Skin of body (tissue), 2 donors: ENCODE measurements around the gene TTC7B. TPM values are rescaled to one million over a fixed set of nuclear protein-coding genes. Genes with fewer than 3 reads are reported as not detected.

Experiments
- DNase-seq: peaks from one replicate; lab custom pipeline; 2025; lab: John Stamatoyannopoulos, UW
- total RNA-seq: library from RNA; depleted of rRNA; stranded (reverse); fragments of >200 nt; gene quantifications from one replicate; pipeline ENCODE4 v1.2.3, GENCODE V29; 2014

TTC7B gene
- total RNA-seq, 1 donor from 2014 or later = 15.9 TPM

DNA sequence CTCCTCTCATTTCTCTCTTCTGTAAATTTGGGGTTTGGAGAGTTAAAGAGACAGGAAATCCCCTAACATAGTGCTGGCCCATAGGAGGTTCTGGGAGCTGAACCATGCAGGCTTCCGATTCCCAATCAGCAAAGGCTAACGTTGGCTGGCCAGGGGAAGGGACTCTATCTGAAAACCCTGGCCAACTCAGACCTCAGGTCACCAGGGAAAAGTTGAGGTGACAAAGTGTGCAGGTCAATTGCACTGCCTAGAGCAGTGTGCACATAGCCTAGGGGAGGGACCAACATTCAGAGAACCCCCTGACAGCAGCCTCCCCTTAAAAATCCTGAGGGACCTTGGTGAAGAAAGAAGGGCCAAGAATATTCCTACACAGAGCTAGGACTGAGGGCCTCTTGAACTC, 38.9 kb downstream of the TTC7B start:
- DNase-seq = no peak

DNA sequence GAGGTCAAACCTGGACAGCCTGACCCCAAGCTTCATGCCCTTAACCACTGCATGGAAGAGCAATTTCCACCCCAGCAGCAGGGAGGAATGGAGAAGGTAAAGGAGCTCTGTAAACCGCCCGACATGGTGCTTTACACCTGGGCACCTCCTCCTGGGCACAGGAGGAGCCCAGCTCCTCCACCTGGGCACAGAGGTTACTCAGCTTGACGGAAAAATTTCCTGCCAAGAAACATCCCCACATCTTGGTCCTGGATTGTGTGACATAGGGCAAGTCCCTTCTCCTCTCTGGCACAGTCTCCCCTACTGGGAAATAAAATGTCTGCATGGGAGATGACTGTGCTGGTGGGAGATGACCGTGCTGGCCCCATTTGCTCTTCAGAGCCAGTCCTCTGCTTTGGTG, 40.8 kb downstream of the TTC7B start:
- DNase-seq = no peak

DNA sequence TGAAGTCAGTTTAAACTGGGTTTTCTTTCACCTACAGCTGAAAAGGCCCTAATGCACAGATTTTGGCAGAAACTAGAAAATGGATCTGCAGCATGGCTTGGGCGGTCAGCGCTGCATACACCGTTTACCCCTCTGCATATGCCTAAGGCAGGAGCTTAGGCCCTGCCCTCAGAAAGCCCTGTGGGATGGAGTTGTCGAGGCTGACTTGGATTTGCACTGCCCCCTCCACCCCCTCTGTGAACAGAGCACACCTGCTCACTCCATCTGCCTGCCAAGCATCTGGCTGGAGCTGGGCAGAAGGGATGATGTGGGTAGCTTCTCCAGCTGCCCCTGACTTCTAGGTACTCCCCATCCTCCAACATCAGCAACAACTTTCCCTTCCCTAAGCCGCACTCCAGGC, 41.9 kb downstream of the TTC7B start:
- DNase-seq = no peak

DNA sequence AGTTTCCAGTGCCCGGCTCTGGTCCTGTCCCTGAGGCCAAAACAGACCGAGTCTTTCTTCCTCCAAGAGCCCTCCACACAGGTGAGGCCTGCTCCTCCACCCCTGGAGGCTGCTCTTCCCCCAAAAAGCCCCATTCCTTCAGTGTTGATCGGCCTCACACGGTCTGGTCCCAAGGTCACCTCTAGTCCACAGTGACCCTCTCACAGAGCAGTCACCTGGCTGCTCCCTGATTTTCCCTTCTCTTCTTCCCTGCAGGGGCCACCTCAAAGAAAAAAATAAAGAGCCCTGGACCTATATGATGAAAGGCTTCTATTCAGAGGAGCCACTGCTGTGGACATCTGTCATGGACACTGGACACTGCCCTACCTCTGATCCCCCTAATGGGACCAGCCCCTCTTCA, 42.5 kb downstream of the TTC7B start:
- no peak for DNase-seq

DNA sequence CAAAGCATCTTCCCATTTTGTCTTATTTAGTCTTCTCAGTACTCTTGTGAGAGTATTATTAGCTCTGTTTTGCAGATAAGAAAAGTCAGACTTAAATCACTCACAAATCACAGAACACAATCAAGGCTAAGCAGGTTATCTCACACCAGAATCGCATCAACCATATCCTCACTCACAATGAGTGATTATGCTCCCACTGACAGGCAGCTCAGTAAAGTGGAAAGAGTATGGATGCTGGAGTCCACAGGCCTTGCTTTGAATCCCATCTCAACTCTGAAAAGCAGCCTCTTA, 43.1 kb downstream of the TTC7B start:
- no peak for DNase-seq

DNA sequence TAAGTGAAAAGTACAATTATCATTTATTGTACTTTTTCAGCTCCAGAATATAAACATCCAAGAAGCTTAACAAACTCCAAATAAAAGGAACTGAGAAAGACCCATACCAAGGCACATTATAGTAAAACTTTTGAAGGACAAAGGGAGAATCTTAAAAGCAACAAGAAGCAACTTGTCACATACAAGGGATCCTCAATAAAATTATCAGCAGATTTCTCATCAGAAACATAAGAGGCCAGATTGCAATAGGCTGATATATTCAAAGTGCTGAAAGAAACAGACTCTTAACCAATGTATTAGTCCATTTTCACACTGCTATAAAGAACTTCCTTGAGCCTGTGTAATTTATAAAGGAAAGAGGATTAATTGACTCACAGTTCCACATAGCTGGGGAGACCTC, 48.3 kb downstream of the TTC7B start:
- DNase-seq = no peak

DNA sequence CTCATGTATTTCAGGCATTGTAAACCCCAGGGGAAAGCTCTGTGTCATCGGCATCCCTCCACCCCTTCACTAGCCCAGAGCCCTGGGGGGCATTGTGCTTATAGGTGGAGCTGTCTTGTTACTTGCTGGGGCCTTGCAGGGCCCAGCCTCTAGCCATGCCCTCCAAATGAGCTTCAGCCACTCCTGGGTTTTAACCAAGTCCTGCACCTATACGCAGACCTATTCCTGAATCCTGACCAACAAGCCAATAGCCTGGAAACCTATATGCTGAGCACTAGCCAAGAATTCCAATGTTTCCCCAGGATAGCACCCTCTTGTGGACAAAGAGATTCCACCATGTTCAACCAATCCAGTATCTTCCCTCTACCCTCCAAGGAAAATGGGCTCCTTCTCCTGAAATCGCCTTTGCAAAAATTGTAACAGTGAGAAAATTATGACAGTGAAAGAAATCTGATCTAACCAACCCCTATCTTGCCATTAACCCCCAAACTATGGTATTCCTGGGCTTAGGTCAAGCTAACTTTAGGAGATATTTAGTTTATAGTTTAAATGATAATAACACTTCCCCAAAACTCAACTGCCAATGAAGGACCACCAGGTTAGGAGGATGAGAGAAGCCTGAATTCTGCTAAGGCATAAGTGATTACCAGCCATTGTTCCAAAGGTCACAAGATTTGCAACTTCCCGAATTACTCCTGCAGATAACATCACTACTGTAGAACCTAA, 55.5 kb downstream of the TTC7B start:
- no peak for DNase-seq

DNA sequence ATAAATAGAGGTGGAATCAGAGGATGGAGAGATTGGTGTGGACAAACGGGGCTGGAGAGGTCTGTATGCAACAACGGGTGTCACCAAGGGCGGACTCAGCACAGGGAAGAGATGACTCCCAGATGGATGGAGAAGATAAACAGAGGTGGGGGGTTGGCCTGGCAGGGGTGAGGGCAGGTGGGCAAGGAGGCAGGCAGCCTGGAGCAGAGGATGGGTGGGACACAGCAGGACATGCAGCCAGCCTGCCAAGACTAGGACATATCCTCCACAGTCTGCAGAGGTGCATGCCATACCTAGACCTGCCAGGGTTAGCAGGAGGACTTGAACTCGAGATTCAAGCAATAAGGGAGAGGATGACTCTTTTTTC, 56.2 kb downstream of the TTC7B start:
- no peak for DNase-seq

DNA sequence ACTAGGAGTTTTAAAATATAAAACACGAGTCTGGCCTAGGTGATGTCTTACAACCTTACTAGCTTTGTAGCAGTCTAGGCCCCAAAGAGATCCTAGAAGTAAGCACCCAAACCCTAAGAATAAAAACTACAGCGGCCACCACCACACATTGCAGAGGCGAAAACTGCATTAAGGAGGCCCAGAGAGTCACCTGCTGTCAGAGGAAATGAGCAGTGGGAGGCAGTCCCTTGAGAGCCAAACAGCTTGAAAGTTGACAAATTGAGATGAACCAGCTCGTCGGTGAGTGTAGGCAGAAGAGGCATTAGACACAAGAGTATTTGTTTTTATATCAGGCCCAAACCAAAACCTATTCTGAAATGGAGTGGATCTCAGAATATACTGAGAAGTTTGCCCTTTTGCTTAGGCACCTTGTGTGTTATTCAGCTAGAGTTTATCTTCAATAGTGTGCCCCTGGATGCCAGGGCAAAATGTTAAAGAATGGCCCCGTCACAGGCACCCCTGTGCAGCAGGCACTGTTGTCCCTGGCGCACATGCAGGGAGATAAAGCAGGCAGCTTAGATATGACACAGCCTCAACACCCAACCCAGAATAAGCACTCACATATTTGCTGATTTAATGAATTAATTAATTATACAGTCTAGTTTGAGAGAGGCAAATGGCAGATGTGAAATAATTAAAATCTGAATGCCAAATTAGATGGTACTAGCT, 56.7 kb downstream of the TTC7B start:
- no peak for DNase-seq

DNA sequence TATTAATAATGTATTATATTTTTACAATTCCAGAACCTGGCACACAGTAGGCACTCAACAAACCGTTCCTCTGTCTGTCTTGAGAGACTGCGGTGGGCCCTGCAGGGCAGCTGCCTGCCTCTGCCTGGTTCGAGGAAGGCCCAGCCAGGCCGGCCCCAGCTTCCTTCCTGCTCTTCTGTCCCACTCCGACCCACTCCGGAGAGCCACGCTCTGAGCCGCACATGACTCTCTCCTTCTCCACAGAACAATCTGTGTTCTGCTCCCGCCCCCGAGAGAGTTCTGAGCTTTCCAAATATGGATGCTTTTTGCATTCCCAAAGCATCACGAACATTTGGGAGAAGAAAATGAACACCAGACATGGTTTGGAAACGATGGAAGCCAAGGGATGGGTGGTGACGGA, 57.3 kb downstream of the TTC7B start:
- DNase-seq = peak; percentile 64

DNA sequence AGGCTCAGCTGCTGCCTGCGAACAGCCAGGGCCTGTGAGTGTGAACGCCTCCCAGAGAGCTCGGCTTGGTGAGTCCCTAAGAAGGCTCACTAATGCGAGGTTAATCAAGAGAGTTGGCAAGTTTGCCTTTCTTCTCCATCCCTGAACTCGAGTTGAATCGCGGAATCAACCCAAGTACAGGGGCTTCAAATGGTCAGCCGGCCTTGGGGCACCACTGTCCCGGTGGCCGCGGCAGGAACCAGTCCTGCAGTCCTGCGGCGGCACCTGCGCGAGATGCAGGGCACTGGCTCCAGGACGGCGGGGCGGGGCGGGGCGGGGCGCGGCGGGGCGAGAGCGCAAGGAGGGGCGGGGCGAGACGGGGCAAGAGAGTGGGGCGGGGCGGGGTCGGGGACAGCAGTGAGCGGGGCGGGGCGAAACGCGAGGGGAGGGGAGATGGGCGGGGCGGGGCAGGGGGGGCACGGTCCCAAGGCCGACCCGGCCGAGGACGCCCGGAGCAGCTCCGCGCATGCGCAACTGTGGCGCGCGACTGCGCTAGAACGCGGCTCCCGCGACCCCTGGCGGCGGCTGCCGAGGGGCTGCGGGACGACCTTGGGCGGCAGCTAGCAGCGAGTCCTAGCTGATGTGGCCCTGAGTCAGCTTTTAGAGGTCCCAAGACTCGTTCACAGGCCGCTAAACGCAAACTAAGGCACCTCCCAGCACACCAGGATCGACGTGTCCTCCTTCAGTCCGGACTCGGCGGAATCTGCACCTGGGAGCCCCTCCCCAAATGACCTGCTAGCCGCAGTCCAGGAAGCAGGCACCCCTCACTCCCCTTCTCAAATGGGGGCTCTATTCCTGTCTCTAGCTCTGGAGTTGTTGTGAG, 58.0 kb downstream of the TTC7B start:
- peak; percentile 86 for DNase-seq

DNA sequence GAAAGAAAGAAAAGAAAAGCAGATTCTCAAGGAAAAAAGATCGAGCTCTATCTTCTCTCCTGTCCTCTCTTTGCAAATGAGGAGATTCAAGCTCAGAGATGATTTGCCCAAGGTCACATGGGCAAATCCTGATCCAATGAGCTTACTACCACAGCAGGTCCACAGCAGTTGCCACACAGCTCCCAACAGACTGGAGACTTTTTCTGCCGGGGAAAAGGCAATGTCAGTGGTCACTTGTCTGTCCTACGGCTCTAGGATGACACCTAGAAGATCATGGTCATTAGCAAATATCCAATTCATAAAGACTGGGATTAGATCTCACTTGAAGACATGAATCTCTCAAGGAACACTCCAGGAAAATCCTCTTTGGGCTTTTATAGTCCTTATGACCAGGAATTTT, 58.8 kb downstream of the TTC7B start:
- no peak for DNase-seq

DNA sequence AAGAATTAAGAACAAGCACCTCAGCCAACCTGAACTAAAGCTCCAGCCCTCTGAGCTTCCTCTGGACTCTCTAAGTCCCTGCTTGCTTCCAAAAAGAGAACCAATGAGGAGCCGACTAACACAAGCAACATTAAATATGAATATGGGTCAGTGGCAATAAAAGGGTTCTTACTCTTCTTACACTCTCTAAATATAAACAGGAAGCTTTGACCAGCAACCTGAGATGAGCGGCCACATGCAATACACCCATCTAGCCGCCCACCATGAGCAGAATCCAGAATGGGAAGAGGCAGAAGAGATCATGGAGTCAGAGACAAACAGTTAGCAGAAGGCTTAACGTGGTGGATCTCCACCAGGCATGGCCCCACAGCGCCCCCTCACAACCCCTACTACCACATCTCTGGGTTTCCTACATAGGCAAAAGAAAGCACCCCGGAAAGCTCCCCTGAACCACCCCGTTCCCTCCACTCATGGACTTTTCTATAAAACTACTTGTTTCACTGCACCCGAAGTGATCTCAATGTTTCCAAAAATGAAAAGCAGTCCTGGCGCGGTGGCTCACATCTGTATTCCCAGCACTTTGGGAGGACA, 59.4 kb downstream of the TTC7B start:
- DNase-seq = no peak

DNA sequence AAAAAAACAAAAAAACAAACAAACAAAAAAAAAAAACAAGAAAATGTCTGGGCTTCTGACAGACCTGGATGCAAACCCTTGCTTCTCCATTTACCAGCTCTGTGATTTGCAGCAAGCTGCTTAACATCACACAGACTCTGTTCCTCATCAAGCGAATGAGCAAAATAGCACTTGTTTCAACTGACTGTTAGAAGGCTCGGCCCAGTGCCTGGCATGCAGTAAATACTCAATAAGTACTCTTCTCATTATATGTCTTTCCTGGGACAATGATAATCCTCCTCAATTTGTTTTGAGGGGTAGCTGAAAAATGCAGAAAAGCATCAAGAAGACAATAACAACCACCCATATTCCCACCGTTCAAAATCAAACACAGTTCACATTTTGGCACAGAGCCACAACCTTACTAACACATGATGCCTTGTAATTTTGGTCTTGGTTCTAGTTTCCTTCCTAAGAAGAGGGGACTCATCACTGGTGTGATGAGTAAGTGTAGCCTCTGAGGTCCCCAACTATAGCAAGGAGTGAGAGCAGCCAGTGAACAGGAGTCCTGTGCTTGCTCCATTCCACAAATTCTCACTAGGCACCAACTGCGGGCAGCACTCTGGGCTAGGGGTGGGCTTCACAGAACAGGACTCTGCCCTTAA, 60.4 kb downstream of the TTC7B start:
- no peak for DNase-seq

DNA sequence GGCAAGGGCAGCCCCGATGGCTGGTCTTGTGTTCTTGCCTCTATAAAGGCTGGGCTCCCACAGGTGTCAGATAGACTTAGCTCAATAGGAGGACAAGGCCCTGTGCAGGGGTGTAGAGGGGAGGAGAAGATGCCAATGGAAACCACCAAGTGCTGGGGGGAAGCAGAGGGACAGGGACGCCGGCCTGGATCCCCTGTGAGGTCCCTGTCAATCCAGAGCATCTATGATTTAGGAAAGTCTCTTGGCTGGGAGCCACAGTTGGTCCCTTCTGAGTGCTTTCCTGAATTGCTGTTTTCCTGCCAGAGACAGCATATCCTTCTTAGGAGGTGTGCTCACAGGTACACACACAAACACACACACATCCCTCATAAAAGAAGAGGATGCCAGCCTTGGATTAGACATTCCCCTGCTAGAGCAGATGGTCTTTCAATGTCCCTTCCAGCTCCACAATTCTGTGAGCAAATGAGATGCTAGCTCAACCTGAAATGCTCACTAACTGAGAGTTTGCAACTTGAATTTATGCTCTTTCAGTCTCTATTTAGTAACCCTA, 62.7 kb downstream of the TTC7B start:
- no peak for DNase-seq

DNA sequence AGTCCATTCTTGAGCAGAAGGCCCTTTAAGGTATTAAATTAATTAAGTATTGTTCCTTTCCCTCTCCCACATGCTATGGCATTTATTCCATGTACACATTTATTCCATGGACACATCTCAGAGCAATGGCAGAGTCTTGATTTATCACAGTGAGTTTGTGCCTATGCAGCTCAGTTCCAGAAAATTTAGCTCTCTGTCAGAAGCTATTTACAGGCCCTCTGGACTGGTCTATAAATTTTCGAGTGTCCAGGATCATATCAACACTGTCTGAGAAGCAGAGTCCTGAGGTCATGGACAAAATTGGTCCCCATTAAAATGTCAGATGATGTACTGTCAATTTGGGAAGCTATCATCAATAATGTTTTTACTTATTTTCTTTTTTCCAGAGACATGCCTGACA, 65.5 kb downstream of the TTC7B start:
- no peak for DNase-seq

DNA sequence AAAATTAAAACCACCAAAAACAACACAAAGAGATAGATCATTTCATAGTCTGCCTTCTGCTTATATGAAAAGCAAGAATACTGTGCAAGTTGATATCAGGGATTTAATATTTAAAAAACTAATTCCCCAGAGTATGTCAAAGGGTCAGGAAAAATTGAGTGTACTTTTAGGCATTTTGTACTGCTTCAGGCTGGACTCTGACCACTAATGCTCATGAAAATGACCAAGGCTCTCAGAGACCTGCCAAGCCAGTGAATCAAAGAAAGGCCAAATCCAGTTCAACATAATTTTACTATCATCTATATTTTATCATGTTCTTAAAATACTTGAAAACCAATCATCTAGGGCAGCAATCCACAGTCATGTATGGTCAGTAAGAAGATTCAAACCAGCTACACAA, 66.0 kb downstream of the TTC7B start:
- no peak for DNase-seq

DNA sequence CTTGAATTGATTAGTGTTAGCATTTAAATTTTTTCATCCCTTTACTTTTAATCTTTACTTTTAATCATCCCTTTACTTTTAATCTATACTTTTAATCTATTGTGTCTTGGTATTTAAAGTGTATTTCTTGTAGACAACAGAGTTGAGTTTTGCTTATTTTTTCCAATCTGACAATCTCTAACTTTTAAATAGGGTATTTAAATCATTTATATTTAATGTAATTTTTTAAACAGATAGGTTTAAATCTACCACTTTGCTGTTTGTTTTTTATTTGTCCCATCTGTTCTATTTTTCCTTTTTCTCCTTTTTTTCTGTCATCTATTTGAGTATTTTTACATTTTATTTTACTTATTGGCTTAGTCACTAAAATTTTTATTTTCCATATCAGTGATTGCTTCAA, 68.3 kb downstream of the TTC7B start:
- DNase-seq = no peak

DNA sequence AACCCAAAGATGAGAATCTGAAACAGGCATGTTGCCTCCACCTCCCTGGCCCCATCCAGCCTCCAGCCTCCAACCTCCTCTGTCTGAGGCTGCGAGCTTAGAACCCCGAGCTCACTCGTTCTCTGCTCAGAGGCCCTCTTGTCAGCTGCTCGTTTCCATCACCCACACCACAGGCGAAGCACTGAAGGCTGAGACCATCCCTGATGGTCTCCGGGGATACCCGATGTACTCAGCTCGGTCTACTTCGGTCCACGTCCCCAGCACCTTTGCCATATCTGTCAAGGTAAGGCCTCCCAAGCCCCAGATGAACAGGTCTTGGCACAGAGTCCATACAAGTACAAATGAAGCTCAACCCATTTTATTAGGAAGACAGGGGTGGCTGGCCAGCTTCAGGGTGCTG, 72.4 kb downstream of the TTC7B start:
- no peak for DNase-seq

DNA sequence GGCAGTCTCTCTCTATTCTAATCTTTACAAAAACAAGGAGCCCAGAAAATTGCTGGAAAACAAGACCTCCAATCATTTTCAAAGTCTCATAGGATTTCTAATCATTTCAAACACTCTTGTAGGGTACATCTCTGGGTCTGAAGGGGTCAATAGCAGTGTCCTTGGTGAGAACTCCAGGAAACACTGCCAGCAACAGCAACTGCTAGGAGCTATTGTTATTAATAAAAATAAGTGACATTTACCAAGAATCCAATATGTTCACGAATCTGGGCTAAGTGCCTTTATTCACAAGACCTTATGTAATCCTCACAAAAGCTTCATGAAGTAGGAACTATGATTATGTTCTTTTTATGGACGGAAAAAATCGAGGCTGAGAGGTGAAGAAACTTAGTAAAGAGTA, 72.8 kb downstream of the TTC7B start:
- no peak for DNase-seq

DNA sequence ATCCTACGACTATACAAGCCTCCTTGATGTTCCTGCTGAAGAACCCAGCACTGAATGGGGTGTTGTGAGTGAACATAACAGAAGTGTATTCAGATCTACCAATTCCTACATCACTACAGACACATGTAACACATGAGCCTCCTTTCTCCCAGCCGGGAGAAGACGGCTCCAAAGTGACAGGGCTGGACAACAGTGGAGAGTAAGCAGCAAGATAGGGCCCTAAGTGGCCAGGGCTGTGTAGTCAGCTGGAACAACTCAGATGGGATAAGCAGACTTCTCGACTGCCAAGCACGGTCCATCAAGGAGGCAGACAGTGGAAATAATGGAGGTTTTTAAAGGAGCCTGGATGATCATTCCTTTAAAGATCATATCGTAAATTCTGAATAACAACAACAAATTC, 73.5 kb downstream of the TTC7B start:
- no peak for DNase-seq

DNA sequence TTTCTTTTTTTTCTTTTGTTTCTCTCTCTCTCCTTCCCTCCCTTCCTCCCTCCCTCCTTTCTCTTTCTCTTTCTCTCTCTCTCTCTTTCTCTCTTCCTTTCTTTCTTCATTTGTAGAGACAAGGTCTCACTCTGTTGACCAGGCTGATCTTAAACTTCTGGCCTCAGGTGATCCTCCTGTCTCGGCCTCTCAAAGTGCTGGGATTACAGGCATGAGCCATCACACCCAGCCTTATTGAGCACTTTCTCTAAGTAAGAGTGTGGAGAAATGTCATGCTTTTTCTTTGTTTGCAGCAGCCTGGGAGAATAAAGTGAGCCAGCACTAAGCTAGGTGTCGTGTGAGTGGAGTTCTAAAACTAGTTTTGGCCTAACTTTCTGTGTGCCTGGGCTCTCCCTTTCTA, 74.0 kb downstream of the TTC7B start:
- DNase-seq = no peak
